ENCODE results near the gene NPS.

The NPS gene

GRCh38 chr10:127536972-127537760, 11.9 kb upstream of the NPS start:
- no peaks in the 10 kb centered on the region for H3K4me1 ChIP-seq (ENCODE audit: insufficient read depth, low read length, poor library complexity, severe bottlenecking)
- H3K36me3 ChIP-seq (ENCODE audit: insufficient read depth, low read length) = no peaks in the 10 kb centered on the region
- no peak overlapping the region for H2AFZ ChIP-seq (ENCODE audit: low read length)
- H3F3A ChIP-seq (ENCODE audit: low read depth) = no peaks in the 10 kb centered on the region
- H3K79me2 ChIP-seq (ENCODE audit: insufficient read depth, low read length) = no peaks in the 10 kb centered on the region
- H3K9ac ChIP-seq (ENCODE audit: low read depth, low read length, poor library complexity, severe bottlenecking) = no peak overlapping the region
- H3K9me3 ChIP-seq (ENCODE audit: insufficient read depth, low read depth, low read length) = peaks cover 5% of the 10 kb centered on the region; the same call in 1 of the 2 replicates
- no peaks in the 10 kb centered on the region for H3K9me2 ChIP-seq (replicated peaks; ENCODE audit: low read depth, low read length)
- H4K20me1 ChIP-seq (ENCODE audit: insufficient read depth, low read length, poor library complexity, severe bottlenecking) = no peaks in the 10 kb centered on the region
- H3K27me3 ChIP-seq (ENCODE audit: insufficient read depth, low read length, poor library complexity, severe bottlenecking) = no peaks in the 10 kb centered on the region
- no peak overlapping the region for H3K4me2 ChIP-seq (ENCODE audit: low read depth, low read length, poor library complexity, severe bottlenecking)
- no peak for TF ChIP-seq EZH2phosphoT487 (IDR thresholded peaks at IDR 0.05; ENCODE audit: borderline replicate concordance)
- TF ChIP-seq CTCF (conservative IDR thresholded peaks at IDR 0.05; ENCODE audit: low read length) = no peak
- H3K4me3 ChIP-seq (ENCODE audit: low read length, poor library complexity, severe bottlenecking) = no peak overlapping the region

- H3K4me1 ChIP-seq (ENCODE audit: insufficient read depth, low read length, poor library complexity, severe bottlenecking) = no peaks in the 10 kb centered on the region
- no peak overlapping the region for H3K4me3 ChIP-seq (ENCODE audit: low read length, poor library complexity, severe bottlenecking)
- no peak overlapping the region for H3K4me2 ChIP-seq (ENCODE audit: low read depth, low read length, poor library complexity, severe bottlenecking)
- no peak overlapping the region for H2AFZ ChIP-seq (ENCODE audit: low read length)
- H3K36me3 ChIP-seq (ENCODE audit: insufficient read depth, low read length) = no peaks in the 10 kb centered on the region
- H3K9me3 ChIP-seq (ENCODE audit: insufficient read depth, low read depth, low read length) = peaks cover 5% of the 10 kb centered on the region; the same call in 1 of the 2 replicates
- TF ChIP-seq CTCF (conservative IDR thresholded peaks at IDR 0.05; ENCODE audit: low read length) = no peak
- TF ChIP-seq EZH2phosphoT487 (IDR thresholded peaks at IDR 0.05; ENCODE audit: borderline replicate concordance) = no peak
- H4K20me1 ChIP-seq (ENCODE audit: insufficient read depth, low read length, poor library complexity, severe bottlenecking) = no peaks in the 10 kb centered on the region
- no peaks in the 10 kb centered on the region for H3K79me2 ChIP-seq (ENCODE audit: insufficient read depth, low read length)
- H3K9me2 ChIP-seq (replicated peaks; ENCODE audit: low read depth, low read length) = no peaks in the 10 kb centered on the region
- no peak overlapping the region for H3K9ac ChIP-seq (ENCODE audit: low read depth, low read length, poor library complexity, severe bottlenecking)
- H3K27me3 ChIP-seq (ENCODE audit: insufficient read depth, low read length, poor library complexity, severe bottlenecking) = no peaks in the 10 kb centered on the region
- no peaks in the 10 kb centered on the region for H3F3A ChIP-seq (ENCODE audit: low read depth)
These were observed 11.2 kb upstream of the NPS start for GRCh38 chr10:127537924-127538323.

- Histone ChIP-seq H3K9me2 (replicated peaks; ENCODE audit: low read depth, low read length) (no peaks in the 10 kb centered on the region), H3K4me3 (ENCODE audit: low read length, poor library complexity, severe bottlenecking) (no peak overlapping the region), H2AFZ (ENCODE audit: low read length) (no peak overlapping the region), H3K36me3 (ENCODE audit: insufficient read depth, low read length) (no peaks in the 10 kb centered on the region), H3K4me2 (ENCODE audit: low read depth, low read length, poor library complexity, severe bottlenecking) (no peak overlapping the region), H3K27me3 (ENCODE audit: insufficient read depth, low read length, poor library complexity, severe bottlenecking) (no peaks in the 10 kb centered on the region), H3K9me3 (ENCODE audit: insufficient read depth, low read depth, low read length) (no peaks in the 10 kb centered on the region), H3K9ac (ENCODE audit: low read depth, low read length, poor library complexity, severe bottlenecking) (no peak overlapping the region), H3K4me1 (ENCODE audit: insufficient read depth, low read length, poor library complexity, severe bottlenecking) (no peaks in the 10 kb centered on the region), H4K20me1 (ENCODE audit: insufficient read depth, low read length, poor library complexity, severe bottlenecking) (no peaks in the 10 kb centered on the region), H3K79me2 (ENCODE audit: insufficient read depth, low read length) (no peaks in the 10 kb centered on the region), H3F3A (ENCODE audit: low read depth) (no peaks in the 10 kb centered on the region)
- no peak for TF ChIP-seq CTCF (conservative IDR thresholded peaks at IDR 0.05; ENCODE audit: low read length)
- no peak for TF ChIP-seq EZH2phosphoT487 (IDR thresholded peaks at IDR 0.05; ENCODE audit: borderline replicate concordance)
These were observed 1.1 kb upstream of the NPS start for GRCh38 chr10:127548022-127548421.

Data from Loucy (cell line).